Measurements from ENCODE around the gene PSAPL1. TPM values are rescaled to one million over a fixed set of nuclear protein-coding genes. Genes with fewer than 3 reads are reported as not detected.

Gene PSAPL1
- total RNA-seq, 1 donor from 2014 or later = 0.14 TPM

GRCh38 chr4:7442574-7443162 is 7.9 kb upstream of the PSAPL1 start:
- H3K27ac ChIP-seq = no peak overlapping the region

GRCh38 chr4:7441201-7441600 is 6.5 kb upstream of the PSAPL1 start:
- intact Hi-C loops (cut with DNase I) = no loop called here
- DNase-seq = no peak
- ATAC-seq = no peak
- TF ChIP-seq CTCF (IDR thresholded peaks at IDR 0.05) = no peak
- no peak overlapping the region for H3K4me3 ChIP-seq
- no peaks in the 10 kb centered on the region for H3K9me3 ChIP-seq
- H3K27ac ChIP-seq = no peak overlapping the region
- no peaks in the 10 kb centered on the region for H3K4me1 ChIP-seq
- H3K36me3 ChIP-seq = no peaks in the 10 kb centered on the region
- H3K27me3 ChIP-seq = no peaks in the 10 kb centered on the region

More at GRCh38 chr4:7442574-7443162, 7.9 kb upstream of the PSAPL1 start:
- ATAC-seq = no peak
- intact Hi-C loops (cut with DNase I) = no loop called here
- no peak for TF ChIP-seq CTCF (IDR thresholded peaks at IDR 0.05)
- H3K36me3 ChIP-seq = no peaks in the 10 kb centered on the region
- no peaks in the 10 kb centered on the region for H3K27me3 ChIP-seq
- no peaks in the 10 kb centered on the region for H3K9me3 ChIP-seq
- no peaks in the 10 kb centered on the region for H3K4me1 ChIP-seq
- no peak overlapping the region for H3K4me3 ChIP-seq
- no peak for DNase-seq

GRCh38 chr4:7439699-7440098 is 5.0 kb upstream of the PSAPL1 start:
- Histone ChIP-seq H3K4me1 (no peaks in the 10 kb centered on the region), H3K4me3 (no peak overlapping the region), H3K36me3 (no peaks in the 10 kb centered on the region), H3K27ac (no peak overlapping the region), H3K27me3 (no peaks in the 10 kb centered on the region), H3K9me3 (no peaks in the 10 kb centered on the region)
- no peak for DNase-seq
- ATAC-seq = no peak
- intact Hi-C loops (cut with DNase I) = no loop called here
- no peak for TF ChIP-seq CTCF (IDR thresholded peaks at IDR 0.05)

- no peak overlapping the region for H3K27ac ChIP-seq
- H3K36me3 ChIP-seq = no peaks in the 10 kb centered on the region
- no peaks in the 10 kb centered on the region for H3K4me1 ChIP-seq
- intact Hi-C loops (cut with DNase I) = no loop called here
- no peak overlapping the region for H3K4me3 ChIP-seq
- ATAC-seq (no peak), DNase-seq (no peak)
- no peak for TF ChIP-seq CTCF (IDR thresholded peaks at IDR 0.05)
- no peaks in the 10 kb centered on the region for H3K9me3 ChIP-seq
- H3K27me3 ChIP-seq = no peaks in the 10 kb centered on the region
Observed at GRCh38 chr4:7436256-7436655, 1.5 kb upstream of the PSAPL1 start.

GRCh38 chr4:7435471-7436061 is 836 bp upstream of the PSAPL1 start:
- Histone ChIP-seq H3K36me3 (no peaks in the 10 kb centered on the region), H3K9me3 (no peaks in the 10 kb centered on the region), H3K27ac (no peak overlapping the region), H3K4me3 (no peak overlapping the region), H3K4me1 (no peaks in the 10 kb centered on the region), H3K27me3 (no peaks in the 10 kb centered on the region)
- intact Hi-C loops (cut with DNase I) = no loop called here
- DNase-seq (no peak), ATAC-seq (peak; percentile 58)
- TF ChIP-seq CTCF (IDR thresholded peaks at IDR 0.05) = no peak

Data from upper lobe of right lung (tissue), 1 donor.